OCI-LY1 (cell line): Measurements from ENCODE around the gene PTPRN2.

Experiments
- H2AFZ ChIP-seq: fragments of 200-600 bp; sonication (generic), shearing (Covaris generic); 2 replicates; pipeline ENCODE4 v1.6.0; 2014; ENCODE audit warnings: antibody characterized with exemption, mild to moderate bottlenecking, low read length
- H3F3A ChIP-seq: fragments of 200-600 bp; sonication (generic), shearing (Covaris generic); 2 replicates; pipeline ENCODE4 v1.6.0; 2014; ENCODE audit warnings: mild to moderate bottlenecking, antibody characterized with exemption, low read length, moderate library complexity; ENCODE audit not compliant: insufficient read depth
- H3K27ac ChIP-seq: fragments of 200-600 bp; sonication (generic); 2 replicates; pipeline ENCODE4 v1.5.1; 2014; ENCODE audit warnings: low read length, mixed run types, mild to moderate bottlenecking, low read depth; ENCODE audit not compliant: poor library complexity, severe bottlenecking
- H3K27me3 ChIP-seq: fragments of 200-600 bp; sonication (generic); 2 replicates; pipeline ENCODE4 v1.6.0; 2014; ENCODE audit warnings: antibody characterized with exemption, mild to moderate bottlenecking, low read length, moderate library complexity; ENCODE audit not compliant: insufficient read depth
- H3K36me3 ChIP-seq: fragments of 200-600 bp; sonication (generic); 2 replicates; pipeline ENCODE4 v1.6.1; 2014; ENCODE audit warnings: mild to moderate bottlenecking, antibody characterized with exemption, low read length, moderate library complexity, mixed read lengths; ENCODE audit not compliant: insufficient read depth
- H3K4me1 ChIP-seq: fragments of 200-600 bp; sonication (generic); 2 replicates; pipeline ENCODE4 v1.5.1; 2014; ENCODE audit warnings: mild to moderate bottlenecking, low read length, moderate library complexity; ENCODE audit not compliant: insufficient read depth, severe bottlenecking
- H3K4me2 ChIP-seq: fragments of 200-600 bp; sonication (generic), shearing (Covaris generic); 2 replicates; pipeline ENCODE4 v1.6.1; 2014; ENCODE audit warnings: low read length
- H3K4me3 ChIP-seq: fragments of 200-600 bp; sonication (generic); 2 replicates; pipeline ENCODE4 v1.5.1; 2014; ENCODE audit warnings: low read length, low read depth, mild to moderate bottlenecking, mixed read lengths; ENCODE audit not compliant: poor library complexity, severe bottlenecking
- H3K79me2 ChIP-seq: fragments of 200-600 bp; shearing (Covaris generic); 2 replicates; pipeline ENCODE4 v1.6.1; 2016; ENCODE audit warnings: mixed run types, low read length, mixed read lengths; ENCODE audit not compliant: insufficient read depth
- H3K9ac ChIP-seq: fragments of 200-600 bp; sonication (generic), shearing (Covaris generic); 2 replicates; pipeline ENCODE4 v1.6.1; 2014; ENCODE audit warnings: mild to moderate bottlenecking, low read length, mixed read lengths
- H3K9me2 ChIP-seq: fragments of 200-600 bp; sonication (generic), shearing (Covaris generic); 2 replicates; pipeline ENCODE4 v1.6.1; 2014; ENCODE audit warnings: low read depth, mild to moderate bottlenecking, low read length, mixed read lengths
- H3K9me3 ChIP-seq: fragments of 200-600 bp; shearing (Covaris generic); 2 replicates; pipeline ENCODE4 v1.6.1; 2014; ENCODE audit warnings: low read length, mixed read lengths
- H4K20me1 ChIP-seq: fragments of 200-600 bp; sonication (generic), shearing (Covaris generic); 2 replicates; pipeline ENCODE4 v1.6.0; 2016; ENCODE audit warnings: mild to moderate bottlenecking, low read length; ENCODE audit not compliant: insufficient read depth
- CTCF ChIP-seq: fragments of 200-600 bp; sonication (generic), shearing (Covaris generic); IDR thresholded peaks from 2 replicates; pipeline ENCODE4 v1.5.1; 2017; ENCODE audit warnings: mild to moderate bottlenecking, antibody characterized with exemption, low read length, moderate library complexity, mixed read lengths
- EZH2 ChIP-seq: fragments of 200-600 bp; sonication (generic), shearing (Covaris generic); IDR thresholded peaks from 2 replicates; pipeline ENCODE4 v1.8.0; 2017; ENCODE audit warnings: borderline replicate concordance, mixed run types, mild to moderate bottlenecking, antibody characterized with exemption, low read length, moderate library complexity, mixed read lengths

Gene PTPRN2

DNA sequence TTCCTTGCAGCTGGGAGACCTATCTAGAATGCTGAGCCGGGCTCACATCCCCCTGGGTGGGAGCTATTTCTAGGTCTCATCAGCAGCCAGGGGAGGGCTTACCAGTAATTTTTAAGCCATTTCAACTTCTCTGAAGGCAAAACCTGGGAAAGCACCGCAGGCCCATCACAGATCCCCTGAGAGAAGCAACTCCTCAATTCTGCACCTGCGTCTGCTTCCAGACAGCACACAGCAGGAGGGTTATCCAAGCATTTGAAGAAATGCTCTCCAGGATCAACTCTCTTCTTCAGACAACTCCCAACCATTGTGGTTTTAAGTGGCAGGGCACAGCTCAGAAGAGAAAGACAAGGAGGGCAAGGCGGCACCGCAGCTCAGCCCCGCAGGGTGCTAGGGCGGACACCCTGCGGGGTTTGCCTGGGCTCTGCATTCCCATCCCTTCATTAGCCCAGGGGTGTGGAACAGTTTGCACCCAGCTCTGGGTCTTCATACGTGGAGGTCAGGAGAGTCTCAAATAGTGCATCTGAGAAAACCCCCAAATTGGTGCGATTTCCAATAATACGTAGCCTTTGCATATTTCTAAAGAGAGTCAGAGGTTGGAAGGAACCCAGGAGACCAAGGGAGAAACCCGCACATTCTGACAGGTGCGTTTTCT is 632.1 kb downstream of the PTPRN2 start:
- TF ChIP-seq EZH2 (no peak), CTCF (no peak)
- Histone ChIP-seq H3K4me2 (no peak overlapping the region), H3F3A (no peaks in the 10 kb centered on the region), H3K36me3 (no peaks in the 10 kb centered on the region), H2AFZ (no peak overlapping the region), H3K79me2 (no peaks in the 10 kb centered on the region), H4K20me1 (no peaks in the 10 kb centered on the region), H3K9ac (no peak overlapping the region), H3K27ac (no peak overlapping the region), H3K9me2 (no peaks in the 10 kb centered on the region), H3K27me3 (no peaks in the 10 kb centered on the region; the same call in 1 of the 2 replicates), H3K9me3 (peaks cover 8% of the 10 kb centered on the region), H3K4me1 (no peaks in the 10 kb centered on the region), H3K4me3 (no peak overlapping the region)

DNA sequence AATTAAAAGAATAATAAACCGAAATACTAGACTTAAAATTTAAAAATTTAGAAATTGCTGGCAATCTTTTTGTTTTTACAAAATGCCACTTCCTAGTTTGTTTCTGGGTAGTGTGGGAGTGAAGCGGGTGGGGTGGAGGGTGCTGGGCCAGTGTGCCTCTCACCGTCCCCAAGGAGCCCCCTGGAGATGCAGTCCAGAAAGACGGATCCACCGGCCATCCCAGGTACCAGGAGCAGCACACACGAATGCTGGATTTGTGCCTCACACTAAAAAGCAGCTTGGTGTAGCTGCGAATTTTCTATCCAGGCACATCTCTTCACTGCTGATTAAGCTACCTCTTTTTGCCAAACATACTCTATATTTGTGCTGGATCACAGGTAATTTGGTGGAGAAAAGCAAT is 632.7 kb downstream of the PTPRN2 start:
- Histone ChIP-seq H3K9me3 (peaks cover 8% of the 10 kb centered on the region), H4K20me1 (no peaks in the 10 kb centered on the region), H3K36me3 (no peaks in the 10 kb centered on the region), H3K9ac (no peak overlapping the region), H3K4me1 (no peaks in the 10 kb centered on the region), H3K9me2 (no peaks in the 10 kb centered on the region), H3K27me3 (no peaks in the 10 kb centered on the region; the same call in 1 of the 2 replicates), H3K4me2 (no peak overlapping the region), H3F3A (no peaks in the 10 kb centered on the region), H3K27ac (no peak overlapping the region), H3K4me3 (no peak overlapping the region), H3K79me2 (no peaks in the 10 kb centered on the region), H2AFZ (no peak overlapping the region)
- TF ChIP-seq CTCF (no peak), EZH2 (no peak)

DNA sequence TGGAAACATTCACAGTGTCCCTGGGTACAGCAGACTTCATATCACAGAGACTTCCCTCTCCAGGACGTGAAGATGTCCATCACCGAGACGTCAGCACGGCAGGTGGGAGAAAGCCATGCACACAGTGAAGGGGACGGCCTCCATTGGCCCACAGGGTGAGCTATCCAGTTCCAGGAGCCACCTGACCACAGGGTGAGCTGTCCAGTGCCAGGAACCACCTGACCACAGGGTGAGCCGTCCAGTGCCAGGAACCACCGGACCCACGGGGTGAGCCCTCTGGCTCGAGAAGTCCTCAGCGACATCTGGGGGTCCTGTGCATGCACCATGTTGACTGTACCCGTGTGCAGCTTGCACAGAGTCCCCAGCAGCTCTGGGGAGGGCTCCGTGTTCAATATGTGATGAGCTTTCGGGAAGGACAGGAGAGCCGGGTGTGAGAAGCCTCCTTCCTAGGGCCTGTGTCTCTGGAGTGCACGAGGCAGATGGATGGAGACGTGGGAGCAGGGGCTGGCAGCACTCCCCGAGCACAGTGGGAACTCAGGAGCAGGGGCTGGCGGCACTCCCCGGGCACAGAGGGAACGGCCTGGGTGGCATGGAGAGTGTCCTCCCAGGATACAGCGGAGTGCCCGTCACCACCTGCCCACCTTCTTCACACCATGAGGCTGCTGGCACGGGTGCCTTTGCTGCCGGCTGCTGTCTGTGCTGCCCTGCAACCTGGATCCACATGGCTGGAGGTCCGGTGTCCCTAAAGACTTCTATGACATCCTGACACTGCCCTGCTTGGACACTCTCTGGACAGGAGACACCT is 634.6 kb downstream of the PTPRN2 start:
- Histone ChIP-seq H3K27ac (no peak overlapping the region), H3K9me3 (no peaks in the 10 kb centered on the region), H3K9me2 (no peaks in the 10 kb centered on the region), H4K20me1 (no peaks in the 10 kb centered on the region), H3K36me3 (no peaks in the 10 kb centered on the region), H3K4me1 (no peaks in the 10 kb centered on the region), H3K4me3 (no peak overlapping the region), H3K27me3 (peaks cover 6% of the 10 kb centered on the region; the same call in 1 of the 2 replicates), H3K4me2 (no peak overlapping the region), H3K9ac (no peak overlapping the region), H3K79me2 (no peaks in the 10 kb centered on the region), H3F3A (no peaks in the 10 kb centered on the region), H2AFZ (no peak overlapping the region)
- TF ChIP-seq EZH2 (no peak), CTCF (no peak)
